Prostate gland (tissue), 2 donors: Measurements from ENCODE around the gene TOR1A.

ENCODE experiments used
- POLR2A ChIP-seq: fragments of 450-650 bp; IDR thresholded peaks from one replicate; pipeline ENCODE4 v1.6.1; 2016; ENCODE audit warnings: antibody characterized with exemption, mild to moderate bottlenecking
- TF ChIP-seq, protein P1 (sequence below), 4 experiments: fragments of 200-600 bp in 2 of 4; fragments of 450-650 bp in 2 of 4; sonication (generic) in 2 of 4; IDR thresholded peaks; 1 replicate in 3 of 4; 2 replicates in 1 of 4; pipeline ENCODE4 v1.5.1; 2016 to 2019; ENCODE audit warnings: antibody characterized with exemption in 4 of 4, mild to moderate bottlenecking in 2 of 4, moderate library complexity in 2 of 4

DNA sequence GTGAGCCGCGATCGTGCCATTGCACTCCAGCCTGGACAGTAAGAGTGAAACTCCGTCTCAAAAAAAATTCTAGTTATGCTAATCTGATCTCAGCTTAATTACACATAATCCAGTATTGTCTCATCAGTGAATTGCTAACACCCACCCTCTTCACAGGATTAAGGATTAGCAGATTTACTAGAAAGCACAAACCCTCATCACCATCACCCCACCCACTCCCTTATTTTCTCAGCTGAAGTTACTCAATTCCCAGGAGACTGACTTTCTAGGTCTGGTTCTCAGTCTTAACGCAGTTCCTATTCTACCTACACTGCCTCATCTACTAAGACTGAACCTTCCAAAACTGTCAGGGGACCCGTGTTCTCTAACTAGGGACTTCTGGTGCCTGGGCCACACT lies 12.0 kb downstream of the TOR1A start:
- TF ChIP-seq, protein P1, sequence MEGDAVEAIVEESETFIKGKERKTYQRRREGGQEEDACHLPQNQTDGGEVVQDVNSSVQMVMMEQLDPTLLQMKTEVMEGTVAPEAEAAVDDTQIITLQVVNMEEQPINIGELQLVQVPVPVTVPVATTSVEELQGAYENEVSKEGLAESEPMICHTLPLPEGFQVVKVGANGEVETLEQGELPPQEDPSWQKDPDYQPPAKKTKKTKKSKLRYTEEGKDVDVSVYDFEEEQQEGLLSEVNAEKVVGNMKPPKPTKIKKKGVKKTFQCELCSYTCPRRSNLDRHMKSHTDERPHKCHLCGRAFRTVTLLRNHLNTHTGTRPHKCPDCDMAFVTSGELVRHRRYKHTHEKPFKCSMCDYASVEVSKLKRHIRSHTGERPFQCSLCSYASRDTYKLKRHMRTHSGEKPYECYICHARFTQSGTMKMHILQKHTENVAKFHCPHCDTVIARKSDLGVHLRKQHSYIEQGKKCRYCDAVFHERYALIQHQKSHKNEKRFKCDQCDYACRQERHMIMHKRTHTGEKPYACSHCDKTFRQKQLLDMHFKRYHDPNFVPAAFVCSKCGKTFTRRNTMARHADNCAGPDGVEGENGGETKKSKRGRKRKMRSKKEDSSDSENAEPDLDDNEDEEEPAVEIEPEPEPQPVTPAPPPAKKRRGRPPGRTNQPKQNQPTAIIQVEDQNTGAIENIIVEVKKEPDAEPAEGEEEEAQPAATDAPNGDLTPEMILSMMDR (IDR thresholded peaks at IDR 0.05), result no peak
- TF ChIP-seq POLR2A, result no peak
